OCI-M1 (cell line): ENCODE results near the gene ALG13.
"Not testable (repeated sequence)": the region's sequence is repeated elsewhere in the genome, so short reads cannot be mapped to it uniquely, and the experiment has no call there.

Source experiments
- DNase-seq: peaks from one replicate; lab custom pipeline; 2025; lab: John Stamatoyannopoulos, UW

The ALG13 gene

GRCh38 chrX:111680988-111681779 is at the start of gene ALG13:
Gene ALG13 (plus strand): TSS chrX:111681170. CDS start chrX:111681219, 49 bp downstream.
- peak; percentile 94 for DNase-seq

- DNase-seq, result no peak
These were observed 45.9 kb upstream of the ALG13 start for GRCh38 chrX:111634823-111635729.

GRCh38 chrX:111641969-111642368 is 39.0 kb upstream of the ALG13 start:
- no peak for DNase-seq

- not testable (repeated sequence) for DNase-seq
These were observed 35.8 kb upstream of the ALG13 start for GRCh38 chrX:111645165-111645564.

- DNase-seq, result no peak
These were observed 35.4 kb upstream of the ALG13 start for GRCh38 chrX:111645607-111646006.

- peak; percentile 0 for DNase-seq
These were observed 34.5 kb upstream of the ALG13 start for GRCh38 chrX:111646515-111646914.

- no peak for DNase-seq
These were observed 32.2 kb upstream of the ALG13 start for GRCh38 chrX:111648802-111649201.

- DNase-seq, result no peak
These were observed 31.3 kb upstream of the ALG13 start for GRCh38 chrX:111649638-111650037.

- DNase-seq, result no peak
These were observed 30.1 kb upstream of the ALG13 start for GRCh38 chrX:111650845-111651244.

GRCh38 chrX:111652719-111653118 is 28.3 kb upstream of the ALG13 start:
- peak; percentile 57 for DNase-seq

GRCh38 chrX:111661241-111661640 is 19.7 kb upstream of the ALG13 start:
- DNase-seq, result peak; percentile 16

GRCh38 chrX:111662292-111662691 is 18.7 kb upstream of the ALG13 start:
- DNase-seq, result peak; percentile 65

GRCh38 chrX:111671668-111672067 is 9.3 kb upstream of the ALG13 start:
- DNase-seq, result no peak

- no peak for DNase-seq
These were observed 6.3 kb downstream of the ALG13 start for GRCh38 chrX:111687305-111687704.

GRCh38 chrX:111695297-111695880 is 14.4 kb downstream of the ALG13 start:
- DNase-seq, result no peak

GRCh38 chrX:111719426-111720210 is 38.6 kb downstream of the ALG13 start:
- peak; percentile 31 for DNase-seq

GRCh38 chrX:111728096-111728495 is 47.1 kb downstream of the ALG13 start:
- DNase-seq, result no peak

- DNase-seq, result no peak
These were observed 50.4 kb downstream of the ALG13 start for GRCh38 chrX:111731351-111731750.

GRCh38 chrX:111736571-111736970 is 55.6 kb downstream of the ALG13 start:
- DNase-seq, result no peak

- DNase-seq, result no peak
These were observed 61.0 kb downstream of the ALG13 start for GRCh38 chrX:111742018-111742417.

GRCh38 chrX:111743316-111743715 is 62.3 kb downstream of the ALG13 start:
- peak; percentile 7 for DNase-seq

GRCh38 chrX:111756486-111756885 is 75.5 kb downstream of the ALG13 start:
- DNase-seq, result no peak
